ENCODE results near the gene FSTL5. TPM values are rescaled to one million over a fixed set of nuclear protein-coding genes. Genes with fewer than 3 reads are reported as not detected.

FSTL5 gene
- total RNA-seq, 1 donor from 2014 or later = not detected

- no peak overlapping the region for H3K4me3 ChIP-seq (ENCODE audit: low read depth, low read length)
- no peak for TF ChIP-seq CTCF (conservative IDR thresholded peaks at IDR 0.05; ENCODE audit: low read depth, low read length)
- DNase-seq (ENCODE audit: low read depth) = no peak
These were observed 633.1 kb downstream of the FSTL5 start for GRCh38 chr4:161530710-161531109.

- DNase-seq (ENCODE audit: low read depth) = no peak
- no peak overlapping the region for H3K4me3 ChIP-seq (ENCODE audit: low read depth, low read length)
- TF ChIP-seq CTCF (conservative IDR thresholded peaks at IDR 0.05; ENCODE audit: low read depth, low read length) = no peak
These were observed 638.7 kb downstream of the FSTL5 start for GRCh38 chr4:161525121-161525520.

- no peak for TF ChIP-seq CTCF (conservative IDR thresholded peaks at IDR 0.05; ENCODE audit: low read depth, low read length)
- no peak for DNase-seq (ENCODE audit: low read depth)
- H3K4me3 ChIP-seq (ENCODE audit: low read depth, low read length) = no peak overlapping the region
These were observed 641.8 kb downstream of the FSTL5 start for GRCh38 chr4:161522031-161522430.

- TF ChIP-seq CTCF (conservative IDR thresholded peaks at IDR 0.05; ENCODE audit: low read depth, low read length) = no peak
- no peak overlapping the region for H3K4me3 ChIP-seq (ENCODE audit: low read depth, low read length)
- DNase-seq (ENCODE audit: low read depth) = no peak
These were observed 644.2 kb downstream of the FSTL5 start for GRCh38 chr4:161519611-161520010.

GRCh38 chr4:161517941-161518340 lies 645.9 kb downstream of the FSTL5 start:
- no peak for TF ChIP-seq CTCF (conservative IDR thresholded peaks at IDR 0.05; ENCODE audit: low read depth, low read length)
- H3K4me3 ChIP-seq (ENCODE audit: low read depth, low read length) = no peak overlapping the region
- no peak for DNase-seq (ENCODE audit: low read depth)

- no peak for DNase-seq (ENCODE audit: low read depth)
- TF ChIP-seq CTCF (conservative IDR thresholded peaks at IDR 0.05; ENCODE audit: low read depth, low read length) = no peak
- H3K4me3 ChIP-seq (ENCODE audit: low read depth, low read length) = no peak overlapping the region
These were observed 658.7 kb downstream of the FSTL5 start for GRCh38 chr4:161505141-161505540.

GRCh38 chr4:161498155-161498554 lies 665.6 kb downstream of the FSTL5 start:
- TF ChIP-seq CTCF (conservative IDR thresholded peaks at IDR 0.05; ENCODE audit: low read depth, low read length) = no peak
- DNase-seq (ENCODE audit: low read depth) = no peak

More at GRCh38 chr4:161498155-161498554, 665.6 kb downstream of the FSTL5 start:
- H3K4me3 ChIP-seq (ENCODE audit: low read depth, low read length) = no peak overlapping the region

All from epithelial cell of proximal tubule (primary cell).